ENCODE results near the gene CLIC4. TPM values are rescaled to one million over a fixed set of nuclear protein-coding genes. Genes with fewer than 3 reads are reported as not detected.

The CLIC4 gene
- total RNA-seq, 4 donors from 2014 or later = 37.3 to 74.5 (median 45.6) TPM

GRCh38 chr1:24865587-24865986 lies 120.3 kb downstream of the CLIC4 start:
- Histone ChIP-seq H3K4me3 (no peak overlapping the region), H3K27me3 (peaks cover 13 to 23% (median 18%) of the 10 kb centered on the region in 3 donors), H3K4me1 (no peaks in the 10 kb centered on the region), H3K36me3 (no peaks in the 10 kb centered on the region), H3K9me3 (no peaks in the 10 kb centered on the region), H3K27ac (no peak overlapping the region)
- intact Hi-C loops (cut with DNase I; ENCODE audit: low total_unique reads) (no loop called here), in situ Hi-C loops (cut with MboI; ENCODE audit: low sequenced_read_pairs in 4 of 4) (no loop called here)
- ATAC-seq = no peak
- no peak for DNase-seq
- TF ChIP-seq POLR2A (IDR thresholded peaks at IDR 0.05) = no peak
- no peak for TF ChIP-seq CTCF (IDR thresholded peaks at IDR 0.05 in 4 of 5, conservative IDR thresholded peaks at IDR 0.05 in 1 of 5)

- no peak overlapping the region for H3K27ac ChIP-seq
- TF ChIP-seq CTCF (IDR thresholded peaks at IDR 0.05 in 4 of 5, conservative IDR thresholded peaks at IDR 0.05 in 1 of 5) (no peak), POLR2A (IDR thresholded peaks at IDR 0.05) (no peak)
- H3K36me3 ChIP-seq = no peaks in the 10 kb centered on the region
- H3K9me3 ChIP-seq = no peaks in the 10 kb centered on the region
- in situ Hi-C loops (cut with MboI; ENCODE audit: low sequenced_read_pairs in 4 of 4) (no loop called here), intact Hi-C loops (cut with DNase I; ENCODE audit: low total_unique reads) (no loop called here)
- no peak overlapping the region for H3K4me3 ChIP-seq
- peaks cover 13 to 25% (median 18%) of the 10 kb centered on the region in 3 donors for H3K27me3 ChIP-seq
- no peak for ATAC-seq
- no peaks in the 10 kb centered on the region for H3K4me1 ChIP-seq
- no peak for DNase-seq
These were observed 121.2 kb downstream of the CLIC4 start for GRCh38 chr1:24866211-24867083.

GRCh38 chr1:24867084-24867870 lies 122.0 kb downstream of the CLIC4 start:
- TF ChIP-seq CTCF (IDR thresholded peaks at IDR 0.05 in 4 of 5, conservative IDR thresholded peaks at IDR 0.05 in 1 of 5) (no peak), POLR2A (IDR thresholded peaks at IDR 0.05) (no peak)
- Histone ChIP-seq H3K4me3 (no peak overlapping the region), H3K9me3 (no peaks in the 10 kb centered on the region), H3K36me3 (no peaks in the 10 kb centered on the region), H3K27me3 (peaks cover 13 to 20% (median 15%) of the 10 kb centered on the region in 3 donors), H3K27ac (no peak overlapping the region), H3K4me1 (no peaks in the 10 kb centered on the region)
- in situ Hi-C loops (cut with MboI; ENCODE audit: low sequenced_read_pairs in 4 of 4) (no loop called here), intact Hi-C loops (cut with DNase I; ENCODE audit: low total_unique reads) (no loop called here)
- ATAC-seq = no peak
- DNase-seq = no peak

- Histone ChIP-seq H3K4me1 (no peaks in the 10 kb centered on the region), H3K9me3 (no peaks in the 10 kb centered on the region), H3K36me3 (no peaks in the 10 kb centered on the region), H3K27me3 (peaks cover 13 to 20% (median 15%) of the 10 kb centered on the region in 3 donors), H3K4me3 (no peak overlapping the region), H3K27ac (no peak overlapping the region)
- DNase-seq (no peak), ATAC-seq (no peak)
- no peak for TF ChIP-seq POLR2A (IDR thresholded peaks at IDR 0.05)
- TF ChIP-seq CTCF (IDR thresholded peaks at IDR 0.05 in 4 of 5, conservative IDR thresholded peaks at IDR 0.05 in 1 of 5) = no peak
- intact Hi-C loops (cut with DNase I; ENCODE audit: low total_unique reads) (no loop called here), in situ Hi-C loops (cut with MboI; ENCODE audit: low sequenced_read_pairs in 4 of 4) (no loop called here)
These were observed 123.0 kb downstream of the CLIC4 start for GRCh38 chr1:24868016-24868875.
